ENCODE results near the gene ITSN1. TPM values are rescaled to one million over a fixed set of nuclear protein-coding genes. Genes with fewer than 3 reads are reported as not detected.
"Not testable (repeated sequence)": the region's sequence is repeated elsewhere in the genome, so short reads cannot be mapped to it uniquely, and the experiment has no call there.

The ITSN1 gene
- total and polyA plus RNA-seq, 8 donors: 6.0 to 83.5 (median 25.4) TPM

- WGBS, 5 donors: 88 to 95% (median 93%) methylated on average over 18 of the region's 18 CpGs
- Histone ChIP-seq H3K27me3 (no peaks in the 10 kb centered on the region), H3K4me3 (no peak overlapping the region), H3K9me3 (no peaks in the 10 kb centered on the region), H3K27ac (peak overlapping the region in 1 of 5 donors; percentile 65), H3K36me3 (no peaks in the 10 kb centered on the region), H3K4me1 (peaks cover 0 to 8% (median 0%) of the 10 kb centered on the region in 4 donors)
- DNase-seq: no peak
- intact Hi-C loops (cut with DNase I; ENCODE audit: low total_unique reads): no loop called here
- TF ChIP-seq POLR2A (IDR thresholded peaks at IDR 0.05): no peak
- TF ChIP-seq, protein P1, sequence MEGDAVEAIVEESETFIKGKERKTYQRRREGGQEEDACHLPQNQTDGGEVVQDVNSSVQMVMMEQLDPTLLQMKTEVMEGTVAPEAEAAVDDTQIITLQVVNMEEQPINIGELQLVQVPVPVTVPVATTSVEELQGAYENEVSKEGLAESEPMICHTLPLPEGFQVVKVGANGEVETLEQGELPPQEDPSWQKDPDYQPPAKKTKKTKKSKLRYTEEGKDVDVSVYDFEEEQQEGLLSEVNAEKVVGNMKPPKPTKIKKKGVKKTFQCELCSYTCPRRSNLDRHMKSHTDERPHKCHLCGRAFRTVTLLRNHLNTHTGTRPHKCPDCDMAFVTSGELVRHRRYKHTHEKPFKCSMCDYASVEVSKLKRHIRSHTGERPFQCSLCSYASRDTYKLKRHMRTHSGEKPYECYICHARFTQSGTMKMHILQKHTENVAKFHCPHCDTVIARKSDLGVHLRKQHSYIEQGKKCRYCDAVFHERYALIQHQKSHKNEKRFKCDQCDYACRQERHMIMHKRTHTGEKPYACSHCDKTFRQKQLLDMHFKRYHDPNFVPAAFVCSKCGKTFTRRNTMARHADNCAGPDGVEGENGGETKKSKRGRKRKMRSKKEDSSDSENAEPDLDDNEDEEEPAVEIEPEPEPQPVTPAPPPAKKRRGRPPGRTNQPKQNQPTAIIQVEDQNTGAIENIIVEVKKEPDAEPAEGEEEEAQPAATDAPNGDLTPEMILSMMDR (IDR thresholded peaks at IDR 0.05): no peak
- no peak for TF ChIP-seq EP300 (IDR thresholded peaks at IDR 0.05)
- TF ChIP-seq POLR2AphosphoS5 (IDR thresholded peaks at IDR 0.05): no peak
Measured at GRCh38 chr21:33859373-33860102, 217.2 kb downstream of the ITSN1 start.

GRCh38 chr21:33860332-33860879, 218.1 kb downstream of the ITSN1 start:
- Histone ChIP-seq H3K4me1 (peaks cover 0 to 8% (median 0%) of the 10 kb centered on the region in 4 donors), H3K9me3 (no peaks in the 10 kb centered on the region), H3K4me3 (no peak overlapping the region), H3K27me3 (no peaks in the 10 kb centered on the region), H3K36me3 (no peaks in the 10 kb centered on the region), H3K27ac (no peak overlapping the region)
- DNase-seq: no peak
- intact Hi-C loops (cut with DNase I; ENCODE audit: low total_unique reads): no loop called here
- no peak for TF ChIP-seq POLR2AphosphoS5 (IDR thresholded peaks at IDR 0.05)
- TF ChIP-seq, protein P1 (IDR thresholded peaks at IDR 0.05): no peak
- TF ChIP-seq POLR2A (IDR thresholded peaks at IDR 0.05): no peak
- no peak for TF ChIP-seq EP300 (IDR thresholded peaks at IDR 0.05)
- 81 to 96% (median 89%) methylated on average over 7 to 8 of the region's 8 CpGs for WGBS, 5 donors

DNA sequence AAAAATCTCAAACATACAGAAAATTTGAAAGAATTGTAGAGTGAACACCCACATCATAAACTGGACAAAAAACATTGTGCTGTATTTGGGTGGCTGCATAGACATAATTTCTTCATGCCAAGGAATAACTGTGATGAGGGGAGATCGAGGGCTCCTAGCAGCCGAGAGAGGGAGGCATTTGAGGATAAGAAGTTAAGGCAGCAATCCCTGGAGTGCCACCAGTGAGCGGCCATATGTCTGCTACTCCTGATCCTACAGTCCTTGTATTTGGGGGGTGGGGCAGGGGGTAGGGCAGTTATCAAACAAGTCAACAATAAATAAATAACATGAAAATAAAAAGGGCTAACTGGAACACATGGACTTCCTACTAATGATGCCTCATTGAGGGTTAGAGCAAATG, 218.8 kb downstream of the ITSN1 start:
- no peak overlapping the region for H3K4me3 ChIP-seq
- intact Hi-C loops (cut with DNase I; ENCODE audit: low total_unique reads): no loop called here
- H3K27me3 ChIP-seq: no peaks in the 10 kb centered on the region
- H3K4me1 ChIP-seq: peaks cover 0 to 8% (median 0%) of the 10 kb centered on the region in 4 donors
- no peaks in the 10 kb centered on the region for H3K36me3 ChIP-seq
- TF ChIP-seq POLR2A (IDR thresholded peaks at IDR 0.05): no peak
- TF ChIP-seq POLR2AphosphoS5 (IDR thresholded peaks at IDR 0.05): no peak
- TF ChIP-seq, protein P1 (IDR thresholded peaks at IDR 0.05): no peak
- TF ChIP-seq EP300 (IDR thresholded peaks at IDR 0.05): no peak
- DNase-seq: no peak
- no peak overlapping the region for H3K27ac ChIP-seq
- WGBS, 5 donors: 88 to 90% (median 90%) methylated on average over 3 of the region's 3 CpGs
- H3K9me3 ChIP-seq: no peaks in the 10 kb centered on the region

DNA sequence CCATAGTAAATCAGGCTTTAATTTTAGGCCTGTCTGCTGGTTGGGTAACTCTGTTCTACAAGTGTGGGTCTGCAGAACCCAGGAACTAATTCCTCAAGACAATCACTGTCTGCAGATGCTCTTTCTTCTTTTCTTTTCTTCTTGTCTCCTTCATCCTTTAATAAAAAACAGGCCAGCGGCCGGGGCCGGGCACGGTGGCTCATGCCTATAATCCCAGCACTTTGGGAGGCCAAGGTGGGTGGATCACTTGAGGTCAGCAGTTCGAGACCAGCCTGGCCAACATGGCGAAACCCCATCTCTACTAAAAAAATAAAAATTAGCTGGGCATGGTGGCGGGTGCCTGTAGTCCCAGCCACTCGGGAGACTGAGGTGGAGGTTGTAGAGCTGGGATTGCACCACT, 220.9 kb downstream of the ITSN1 start:
- intact Hi-C loops (cut with DNase I; ENCODE audit: low total_unique reads); H3K4me1 ChIP-seq; DNase-seq; H3K27ac ChIP-seq; H3K9me3 ChIP-seq; H3K27me3 ChIP-seq; H3K36me3 ChIP-seq; H3K4me3 ChIP-seq: not testable (repeated sequence)
- 95 to 98% (median 96%) methylated on average over 8 of the region's 8 CpGs for WGBS, 5 donors

GRCh38 chr21:33864150-33864549, 221.8 kb downstream of the ITSN1 start:
- no peaks in the 10 kb centered on the region for H3K4me1 ChIP-seq
- intact Hi-C loops (cut with DNase I; ENCODE audit: low total_unique reads): no loop called here
- TF ChIP-seq POLR2A (IDR thresholded peaks at IDR 0.05) (no peak), POLR2AphosphoS5 (IDR thresholded peaks at IDR 0.05) (no peak), EP300 (IDR thresholded peaks at IDR 0.05) (no peak)
- TF ChIP-seq, protein P1 (IDR thresholded peaks at IDR 0.05): no peak
- H3K36me3 ChIP-seq: no peaks in the 10 kb centered on the region
- WGBS, 5 donors: 60 to 83% (median 81%) methylated on average over 1 of the region's 1 CpG
- no peak overlapping the region for H3K27ac ChIP-seq
- H3K4me3 ChIP-seq: no peak overlapping the region
- no peaks in the 10 kb centered on the region for H3K9me3 ChIP-seq
- no peaks in the 10 kb centered on the region for H3K27me3 ChIP-seq
- no peak for DNase-seq
